Chondrocyte (in vitro differentiated cells): ENCODE data around the gene DHX35. TPM values are rescaled to one million over a fixed set of nuclear protein-coding genes. Genes with fewer than 3 reads are reported as not detected.

Experiments
- DNase-seq: peaks from one replicate; pipeline ENCODE4 v3.0.0; 2021; ENCODE audit warnings: mixed read lengths, low spot score
- H3K27ac Mint-ChIP-seq: one replicate; pipeline ENCODE4 v1.8.0; 2021; ENCODE audit warnings: mild to moderate bottlenecking, moderate library complexity, mixed read lengths; ENCODE audit not compliant: unreplicated experiment
- H3K27me3 Mint-ChIP-seq: 2 replicates; pipeline ENCODE4 v1.8.0; 2021; ENCODE audit warnings: low read depth, mixed read lengths
- H3K36me3 Mint-ChIP-seq: 2 replicates; pipeline ENCODE4 v1.8.0; 2021; ENCODE audit warnings: low read depth, mixed read lengths
- H3K4me1 Mint-ChIP-seq: 2 replicates; pipeline ENCODE4 v1.8.0; 2021; ENCODE audit warnings: low read depth, mild to moderate bottlenecking, mixed read lengths
- H3K4me3 Mint-ChIP-seq: one replicate; pipeline ENCODE4 v1.8.0; 2021; ENCODE audit warnings: mild to moderate bottlenecking, moderate library complexity, mixed read lengths; ENCODE audit not compliant: unreplicated experiment
- H3K9me3 Mint-ChIP-seq: 2 replicates; pipeline ENCODE4 v1.8.0; 2021; ENCODE audit warnings: low read depth, mixed read lengths
- total RNA-seq: library from RNA; stranded (reverse); gene quantifications from 3 replicates; pipeline ENCODE4 v1.2.1, GENCODE V29; 2021
- TF ChIP-seq, protein P1 (sequence below): fragments of 200-600 bp; sonication (generic); IDR thresholded peaks from 2 replicates; pipeline ENCODE4 v1.5.0; 2021; ENCODE audit warnings: antibody characterized with exemption, mild to moderate bottlenecking, moderate library complexity

The DHX35 gene
- total RNA-seq, 1 donor from 2014 or later, result 7.8 TPM

DNA sequence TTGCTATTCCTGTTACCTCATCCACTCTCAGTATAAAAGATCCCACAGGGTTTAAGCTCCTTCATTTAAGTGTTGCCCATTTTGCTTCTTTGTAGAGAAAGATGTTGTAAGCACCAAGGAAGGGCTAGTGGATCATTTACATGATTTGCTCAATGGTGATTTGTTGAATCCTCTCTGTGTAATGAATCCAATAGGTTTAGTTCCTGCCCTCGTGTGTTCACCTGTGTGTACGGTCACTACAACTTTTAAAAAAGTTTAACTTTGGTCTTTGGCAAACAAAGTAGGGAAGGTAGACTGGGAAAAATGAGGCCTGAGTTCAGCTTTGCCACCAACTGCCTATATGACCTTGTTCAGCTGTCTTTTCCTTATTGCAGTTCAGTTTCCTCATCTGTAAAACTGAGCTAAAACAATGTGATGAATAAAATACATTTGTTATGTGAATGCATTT lies 51.5 kb downstream of the DHX35 start:
- Mint-ChIP-seq H3K27me3 (no peaks in the 10 kb centered on the region), H3K9me3 (peaks cover 4% of the 10 kb centered on the region), H3K27ac (no peak overlapping the region), H3K36me3 (peaks cover 34% of the 10 kb centered on the region), H3K4me1 (no peaks in the 10 kb centered on the region), H3K4me3 (no peak overlapping the region)
- DNase-seq, result no peak
- TF ChIP-seq, protein P1, sequence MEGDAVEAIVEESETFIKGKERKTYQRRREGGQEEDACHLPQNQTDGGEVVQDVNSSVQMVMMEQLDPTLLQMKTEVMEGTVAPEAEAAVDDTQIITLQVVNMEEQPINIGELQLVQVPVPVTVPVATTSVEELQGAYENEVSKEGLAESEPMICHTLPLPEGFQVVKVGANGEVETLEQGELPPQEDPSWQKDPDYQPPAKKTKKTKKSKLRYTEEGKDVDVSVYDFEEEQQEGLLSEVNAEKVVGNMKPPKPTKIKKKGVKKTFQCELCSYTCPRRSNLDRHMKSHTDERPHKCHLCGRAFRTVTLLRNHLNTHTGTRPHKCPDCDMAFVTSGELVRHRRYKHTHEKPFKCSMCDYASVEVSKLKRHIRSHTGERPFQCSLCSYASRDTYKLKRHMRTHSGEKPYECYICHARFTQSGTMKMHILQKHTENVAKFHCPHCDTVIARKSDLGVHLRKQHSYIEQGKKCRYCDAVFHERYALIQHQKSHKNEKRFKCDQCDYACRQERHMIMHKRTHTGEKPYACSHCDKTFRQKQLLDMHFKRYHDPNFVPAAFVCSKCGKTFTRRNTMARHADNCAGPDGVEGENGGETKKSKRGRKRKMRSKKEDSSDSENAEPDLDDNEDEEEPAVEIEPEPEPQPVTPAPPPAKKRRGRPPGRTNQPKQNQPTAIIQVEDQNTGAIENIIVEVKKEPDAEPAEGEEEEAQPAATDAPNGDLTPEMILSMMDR, result no peak

DNA sequence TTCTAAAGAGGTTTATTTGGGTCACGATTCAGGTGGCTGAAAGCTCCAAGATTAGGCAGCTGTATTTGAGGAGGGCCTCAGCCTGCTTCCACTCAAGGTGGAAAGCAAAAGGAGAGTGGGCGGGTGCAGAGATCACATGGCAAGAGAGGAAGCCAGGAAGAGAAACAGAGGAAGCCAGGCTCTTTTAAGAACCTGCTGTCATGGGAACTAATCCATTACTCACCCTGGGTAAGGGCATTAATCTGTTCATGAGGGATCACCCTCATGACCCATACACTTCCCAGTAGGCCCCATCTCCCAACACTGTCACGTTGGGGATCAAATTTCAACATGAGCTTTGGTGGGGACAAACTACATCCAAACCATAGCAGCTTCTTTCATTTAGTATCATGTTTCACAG lies 53.9 kb downstream of the DHX35 start:
- Mint-ChIP-seq H3K27ac (no peak overlapping the region), H3K36me3 (peaks cover 29% of the 10 kb centered on the region)

DNA sequence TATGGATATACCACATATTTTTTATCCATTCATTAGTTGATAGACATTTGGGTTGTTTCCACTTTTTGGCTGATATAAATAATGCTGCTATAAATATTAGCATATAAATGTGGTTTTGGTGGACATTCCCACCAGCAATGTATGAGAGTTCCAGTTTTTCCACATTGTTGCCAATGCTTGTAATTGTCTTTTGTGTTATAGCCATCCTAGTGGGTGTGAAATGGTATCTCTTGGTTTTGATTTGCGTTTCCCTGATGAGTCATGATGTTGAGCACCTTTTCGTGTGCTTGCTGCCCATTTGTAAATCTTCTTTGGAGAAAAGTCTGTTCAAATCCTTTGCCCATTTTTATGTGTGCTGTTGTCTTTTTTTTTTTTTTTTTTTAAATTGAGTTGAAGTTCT lies 54.4 kb downstream of the DHX35 start:
- H3K27ac Mint-ChIP-seq, result no peak overlapping the region
- H3K36me3 Mint-ChIP-seq, result peaks cover 29% of the 10 kb centered on the region
- TF ChIP-seq, protein P1, result no peak
- peaks cover 4% of the 10 kb centered on the region for H3K9me3 Mint-ChIP-seq
- no peak for DNase-seq
- peaks cover 2% of the 10 kb centered on the region for H3K4me1 Mint-ChIP-seq
- H3K4me3 Mint-ChIP-seq, result no peak overlapping the region
- H3K27me3 Mint-ChIP-seq, result no peaks in the 10 kb centered on the region

More for the DNA sequence above, 53.9 kb downstream of the DHX35 start:
- peaks cover 2% of the 10 kb centered on the region for H3K4me1 Mint-ChIP-seq
- no peak overlapping the region for H3K4me3 Mint-ChIP-seq
- H3K9me3 Mint-ChIP-seq, result peaks cover 4% of the 10 kb centered on the region
- TF ChIP-seq, protein P1, result no peak
- DNase-seq, result no peak
- no peaks in the 10 kb centered on the region for H3K27me3 Mint-ChIP-seq

DNA sequence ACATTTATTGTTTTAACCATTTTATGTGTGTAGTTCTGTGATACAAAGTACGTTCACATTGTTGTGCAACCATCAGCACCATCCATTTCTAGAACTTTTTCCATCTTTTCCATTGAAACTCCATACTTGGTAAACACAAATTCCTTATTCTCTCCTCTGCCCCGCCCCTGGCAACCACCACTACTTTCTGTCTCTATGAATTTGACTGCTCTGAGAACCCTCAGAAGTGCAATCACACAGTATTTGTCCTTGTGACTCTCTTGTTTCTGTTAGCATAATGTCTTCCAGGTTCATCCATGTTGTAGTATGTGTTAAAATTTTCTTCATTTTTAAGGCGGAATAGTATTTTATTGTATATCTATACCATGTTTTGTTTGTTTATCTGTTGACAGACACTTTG lies 56.9 kb downstream of the DHX35 start:
- Mint-ChIP-seq H3K27ac (no peak overlapping the region), H3K27me3 (no peaks in the 10 kb centered on the region), H3K36me3 (peaks cover 43% of the 10 kb centered on the region), H3K9me3 (peaks cover 4% of the 10 kb centered on the region), H3K4me3 (no peak overlapping the region), H3K4me1 (peaks cover 2% of the 10 kb centered on the region)
- no peak for DNase-seq
- TF ChIP-seq, protein P1, result no peak

DNA sequence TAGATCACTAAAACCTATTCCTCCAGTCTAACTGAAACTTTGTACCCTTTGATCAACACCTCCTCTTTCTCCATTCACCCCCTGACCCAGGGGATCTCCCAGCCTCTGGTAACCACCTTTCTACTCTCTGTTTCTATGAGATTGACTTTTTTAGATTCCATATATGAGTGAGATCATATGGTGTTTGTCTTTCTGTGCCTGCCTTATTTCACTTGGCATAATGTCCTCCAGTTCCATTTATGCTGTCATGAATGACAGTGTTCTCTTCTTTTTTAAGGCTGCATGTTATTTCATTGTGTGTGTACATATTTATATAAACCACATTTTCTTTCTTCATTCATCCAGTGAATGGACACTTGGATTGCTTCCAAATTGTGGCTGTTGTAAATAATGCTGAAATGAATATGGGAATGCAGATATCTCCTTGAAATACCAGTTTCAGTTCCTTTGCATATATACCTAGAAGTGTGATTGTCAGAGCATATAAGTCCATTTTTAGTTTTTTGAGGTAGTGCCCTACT lies 57.7 kb downstream of the DHX35 start:
- no peak for DNase-seq
- Mint-ChIP-seq H3K36me3 (peaks cover 41% of the 10 kb centered on the region), H3K9me3 (peaks cover 4% of the 10 kb centered on the region), H3K4me1 (peaks cover 2% of the 10 kb centered on the region), H3K27me3 (no peaks in the 10 kb centered on the region), H3K27ac (peak overlapping the region; percentile 28), H3K4me3 (no peak overlapping the region)
- TF ChIP-seq, protein P1, result no peak
